Fibroblast of skin of right biceps (primary cell): ENCODE measurements around the gene ZNF839.
A peak's percentile ranks its signal among the peaks of the same experiment; 100 is the strongest.
"Not testable (repeated sequence)": the region's sequence is repeated elsewhere in the genome, so short reads cannot be mapped to it uniquely, and the experiment has no call there.

Experiments
- DNase-seq: peaks from one replicate; pipeline ENCODE4 v3.0.0-alpha.2; 2013

Gene ZNF839

GRCh38 chr14:102314242-102315011 is 5.1 kb upstream of the ZNF839 start:
- peak; percentile 76 for DNase-seq

DNA sequence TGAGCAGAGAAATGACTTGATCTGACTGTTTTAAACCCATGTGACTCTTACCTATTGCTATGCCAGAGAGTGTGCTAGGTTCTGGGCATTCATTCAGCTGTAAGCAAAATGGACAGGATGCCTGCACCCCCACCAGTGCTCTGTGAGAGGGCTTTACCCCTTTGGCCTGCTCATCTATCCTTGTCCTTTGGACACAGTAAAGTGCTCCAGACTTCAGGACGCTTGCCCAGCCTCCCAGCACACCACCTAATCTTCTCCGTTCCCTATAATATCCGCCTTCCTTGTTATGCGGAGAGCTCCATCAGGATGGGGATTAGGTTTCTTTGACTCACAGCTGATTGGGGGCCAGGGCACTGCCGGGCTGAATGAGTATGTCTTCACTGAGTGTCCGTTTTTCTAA is 4.4 kb upstream of the ZNF839 start:
- DNase-seq: no peak

- peak; percentile 81 for DNase-seq
Measured at GRCh38 chr14:102316338-102316742, 3.2 kb upstream of the ZNF839 start.

DNA sequence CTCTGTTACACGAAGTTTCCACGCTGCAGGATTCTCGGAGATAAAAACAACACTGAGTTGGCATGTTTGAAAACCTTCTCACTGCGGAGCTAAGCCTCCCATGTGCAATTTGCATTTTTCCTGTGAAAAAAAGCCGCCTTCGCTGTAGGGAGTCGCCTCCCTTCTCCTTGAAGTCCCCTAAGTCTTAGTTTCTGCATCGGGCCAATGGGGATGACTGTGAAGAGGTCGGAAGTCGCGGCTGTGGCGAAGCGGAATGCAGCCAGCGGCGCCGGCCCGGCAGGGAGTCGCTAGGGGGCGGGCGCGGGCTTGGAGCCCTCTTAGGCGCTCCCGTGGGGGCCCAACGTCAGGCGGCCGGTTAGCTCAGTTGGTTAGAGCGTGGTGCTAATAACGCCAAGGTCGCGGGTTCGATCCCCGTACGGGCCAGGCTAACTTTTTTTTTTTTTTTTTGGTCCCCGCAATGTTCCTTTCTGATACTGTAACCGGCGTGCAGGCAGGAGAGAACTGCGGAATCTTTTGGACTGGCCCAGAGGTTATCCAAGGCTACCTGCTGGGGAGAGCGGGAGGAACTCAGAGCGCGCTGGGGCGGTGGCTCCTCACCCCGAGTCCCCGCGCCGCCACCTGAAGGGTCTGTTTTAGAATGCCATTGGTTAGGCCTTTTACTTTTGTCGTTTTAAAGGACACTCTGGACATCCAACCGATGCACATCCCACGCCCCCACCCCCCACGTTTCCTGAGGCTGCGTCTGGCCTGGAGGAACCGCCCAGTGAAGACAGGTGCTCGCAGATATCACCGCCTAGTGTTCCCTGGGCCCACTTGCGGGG is 2.6 kb upstream of the ZNF839 start:
- peak; percentile 94 for DNase-seq

DNA sequence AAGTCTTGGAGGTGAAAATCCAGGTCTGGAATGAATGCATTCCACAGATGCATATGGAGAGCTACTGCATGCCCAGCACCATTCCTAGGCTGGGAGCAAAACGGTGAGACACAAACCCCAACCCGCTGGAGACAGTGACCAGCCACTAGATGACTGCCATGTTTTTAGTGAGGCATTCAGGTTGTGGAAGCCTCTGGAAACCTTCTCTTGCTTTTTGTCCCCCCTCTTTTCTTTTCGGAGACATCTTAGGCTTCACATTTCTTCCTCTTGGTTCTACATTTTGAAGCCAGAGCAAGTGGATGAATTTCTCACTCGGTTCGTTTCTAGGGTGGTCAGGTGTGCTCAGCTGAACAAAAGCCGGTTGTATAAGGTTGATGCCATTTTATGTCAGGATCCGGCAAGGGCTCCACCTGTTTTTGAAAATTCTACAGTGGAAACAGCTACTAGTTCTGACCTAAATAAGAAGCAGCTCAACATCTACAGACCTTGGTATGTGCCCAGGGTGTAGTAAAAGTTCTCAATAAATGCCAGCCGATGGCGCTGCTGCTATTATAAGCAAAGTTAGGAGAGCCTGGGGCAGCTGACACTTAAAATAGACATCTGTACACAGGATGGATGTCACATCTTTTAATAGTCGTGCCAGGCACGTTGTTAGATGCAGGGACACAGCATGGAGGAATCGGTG is 1.8 kb upstream of the ZNF839 start:
- DNase-seq: no peak

DNA sequence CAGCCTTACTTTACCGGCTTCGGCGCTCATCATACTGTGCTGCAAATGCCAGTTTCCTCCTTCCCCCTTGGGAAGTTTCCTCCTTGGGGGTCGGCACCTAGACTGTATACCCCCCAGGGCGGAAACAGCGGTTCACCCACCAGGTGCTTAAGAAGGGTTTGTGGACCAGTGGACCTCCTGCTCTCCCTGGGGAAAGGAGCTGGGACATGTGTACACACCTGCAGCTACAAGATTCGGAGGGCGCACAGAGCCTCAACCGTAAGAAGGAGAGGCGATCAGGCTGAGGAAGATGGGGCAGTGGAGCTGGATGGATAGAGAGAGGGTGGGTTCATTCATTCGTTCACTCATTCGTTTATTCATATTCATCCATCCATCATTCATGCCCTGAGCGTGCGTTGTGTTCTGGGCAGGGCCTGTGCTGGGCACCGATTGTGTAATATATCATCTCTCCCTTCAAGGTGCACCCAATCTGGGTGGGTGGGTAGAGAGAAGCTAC is 717 bp upstream of the ZNF839 start:
- no peak for DNase-seq

DNA sequence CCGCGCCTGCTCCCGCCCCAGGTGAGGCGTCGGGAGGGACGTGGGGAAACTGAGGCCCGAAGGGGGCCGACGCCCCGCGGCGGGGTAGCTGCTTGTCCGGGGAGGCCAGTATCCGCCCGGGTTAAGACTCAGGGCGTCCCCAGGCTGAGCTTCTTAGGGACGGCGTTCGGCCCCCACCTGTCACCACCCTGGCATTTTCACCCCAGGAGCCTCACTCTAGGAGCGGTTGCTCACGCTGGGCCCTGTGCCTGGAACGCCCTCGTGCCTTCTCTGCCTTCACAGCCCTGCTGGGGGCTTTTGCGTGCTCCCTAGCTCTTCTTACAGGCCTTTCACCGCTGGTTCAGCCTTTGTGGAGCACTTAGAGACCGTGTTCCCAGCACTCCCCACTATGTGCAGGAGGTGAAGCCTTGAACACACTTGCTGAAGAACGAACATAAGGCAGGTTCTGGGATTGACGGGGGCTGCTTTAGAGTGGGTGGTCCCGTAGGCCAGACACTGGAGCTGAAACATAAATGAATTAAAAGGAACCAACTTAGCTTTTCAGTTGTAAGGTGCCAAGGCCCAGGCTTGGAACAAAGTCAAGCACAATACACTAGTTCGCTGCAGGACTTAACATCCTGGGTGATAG is 601 bp downstream of the ZNF839 start:
- DNase-seq: peak; percentile 48

DNA sequence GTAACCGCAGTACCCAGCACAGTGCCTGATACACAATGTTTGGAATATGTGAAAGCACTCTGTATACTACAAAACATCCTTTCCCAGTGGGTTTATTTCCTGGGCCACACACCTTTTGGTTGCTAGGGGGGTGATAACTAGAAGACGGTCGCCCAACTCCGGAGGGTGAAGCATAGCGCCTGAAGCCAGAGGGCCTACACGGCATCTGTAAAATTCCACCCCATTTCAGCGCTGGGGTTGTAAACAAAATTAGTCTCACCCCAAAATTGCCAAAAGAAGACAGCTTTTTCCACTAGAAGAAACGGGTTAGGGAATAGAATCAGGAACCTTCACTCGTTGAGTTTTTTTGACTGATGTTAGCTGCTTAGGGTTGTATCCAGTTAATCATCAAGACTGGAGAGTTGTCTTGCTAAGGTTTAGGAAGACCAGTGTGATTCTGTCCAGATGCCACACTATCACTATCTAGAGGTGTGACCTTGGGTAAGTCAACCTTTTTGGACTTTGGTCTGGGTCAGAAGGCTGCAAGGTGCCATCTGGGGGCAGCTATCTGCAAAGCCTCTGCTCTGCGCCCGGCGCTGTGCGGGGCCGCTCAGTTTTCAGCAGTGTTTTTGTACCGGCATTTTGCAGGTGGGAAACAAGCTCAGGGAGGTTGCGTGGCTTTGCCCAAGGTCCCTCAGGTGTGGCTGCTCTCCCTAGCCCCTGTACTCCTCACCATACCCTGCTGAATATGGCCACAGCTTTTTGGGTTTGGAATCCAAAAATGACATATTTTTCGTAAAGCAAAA is 1.3 kb downstream of the ZNF839 start:
- DNase-seq: no peak

DNA sequence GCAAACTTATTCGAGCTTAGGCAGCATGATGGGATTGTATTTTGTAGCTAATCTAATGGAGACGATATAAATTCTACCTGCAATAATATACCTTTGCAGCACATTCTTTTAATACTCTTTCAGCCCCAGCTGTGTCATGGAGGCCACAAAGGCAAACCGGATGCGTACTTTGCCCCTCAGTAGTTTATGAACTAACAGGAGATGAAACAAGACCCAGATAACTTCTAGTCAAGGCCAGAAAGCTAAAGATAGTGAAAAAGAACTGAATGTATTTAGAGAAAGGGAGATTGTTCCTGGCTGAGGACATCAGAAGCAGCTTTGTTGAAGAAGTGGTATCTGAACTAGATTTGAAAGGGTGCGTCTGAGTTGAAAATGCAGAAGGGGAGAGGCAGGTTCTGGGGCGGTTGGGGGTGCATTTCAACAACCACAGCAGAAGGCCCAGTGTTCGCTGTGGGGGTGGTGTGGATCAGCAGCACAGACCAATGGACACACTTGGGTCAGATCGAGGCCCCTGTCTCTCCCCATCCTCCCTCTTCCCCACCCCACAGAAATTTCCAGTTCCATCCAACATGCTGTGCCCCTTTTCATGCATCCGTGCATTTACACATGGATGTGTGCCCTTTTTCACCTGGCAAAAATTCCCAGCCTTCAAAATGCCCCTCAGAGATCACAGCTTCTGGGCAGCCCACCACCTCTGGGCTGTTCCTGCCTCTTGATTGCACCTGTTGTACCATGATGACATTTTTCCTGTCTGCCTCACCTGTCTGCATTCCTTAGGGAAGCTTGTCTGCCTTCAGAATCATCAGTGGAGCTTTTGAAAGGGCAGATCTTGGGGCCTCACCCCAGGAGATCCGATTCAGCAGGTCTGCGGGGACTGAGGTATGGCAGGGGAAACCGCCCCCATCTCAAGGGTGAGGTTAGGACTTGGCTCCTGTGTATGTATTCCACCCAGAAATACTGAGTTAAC is 2.2 kb downstream of the ZNF839 start:
- no peak for DNase-seq

- peak; percentile 78 for DNase-seq
Measured at GRCh38 chr14:102323102-102323501, 3.6 kb downstream of the ZNF839 start.

DNA sequence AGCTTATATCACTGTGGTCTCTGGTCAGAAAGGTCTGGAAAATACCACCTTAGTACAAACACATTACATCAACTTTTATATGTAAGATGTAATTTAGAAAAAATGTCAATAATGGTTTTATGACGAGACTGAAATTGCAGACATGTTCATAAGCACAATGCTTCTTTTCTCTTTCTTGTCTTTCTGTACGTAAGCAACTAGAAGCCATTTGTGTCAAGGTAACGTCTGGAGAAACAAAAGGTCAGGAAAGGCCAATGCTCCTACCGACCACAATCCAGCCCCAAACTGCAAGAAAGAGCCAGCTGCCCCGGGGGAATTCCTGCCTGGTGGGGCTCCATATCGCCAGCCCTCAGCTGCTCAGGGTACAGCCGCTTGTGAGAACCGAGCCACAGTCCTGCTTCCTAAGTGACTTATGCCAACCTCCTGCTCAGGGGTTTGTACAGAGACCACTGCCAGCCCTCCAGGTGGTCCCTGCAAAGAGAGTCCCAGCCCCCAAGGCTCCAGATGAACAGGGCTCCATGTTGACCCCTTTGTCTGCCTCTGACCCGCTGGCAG is 6.3 kb downstream of the ZNF839 start:
- DNase-seq: no peak

- no peak for DNase-seq
Measured at GRCh38 chr14:102326583-102326982, 7.0 kb downstream of the ZNF839 start.

DNA sequence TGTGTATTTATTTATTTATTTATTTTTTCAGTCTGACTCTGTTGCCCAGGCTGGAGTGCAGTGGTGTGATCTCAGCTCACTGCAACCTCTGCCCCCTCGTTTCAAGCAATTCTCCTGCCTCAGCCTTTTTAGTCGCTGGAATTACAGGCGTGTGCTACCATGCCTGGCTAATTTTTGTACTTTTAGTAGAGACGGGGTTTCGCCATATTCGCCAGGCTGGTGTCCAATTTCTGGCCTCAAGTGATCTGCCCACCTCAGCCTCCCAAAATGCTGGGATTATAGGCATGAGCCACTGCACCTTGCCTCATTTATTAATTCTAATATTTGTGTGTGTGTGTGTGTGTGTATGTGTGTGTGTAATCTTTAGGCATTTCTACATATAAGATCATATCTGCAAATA is 9.8 kb downstream of the ZNF839 start:
- not testable (repeated sequence) for DNase-seq

DNA sequence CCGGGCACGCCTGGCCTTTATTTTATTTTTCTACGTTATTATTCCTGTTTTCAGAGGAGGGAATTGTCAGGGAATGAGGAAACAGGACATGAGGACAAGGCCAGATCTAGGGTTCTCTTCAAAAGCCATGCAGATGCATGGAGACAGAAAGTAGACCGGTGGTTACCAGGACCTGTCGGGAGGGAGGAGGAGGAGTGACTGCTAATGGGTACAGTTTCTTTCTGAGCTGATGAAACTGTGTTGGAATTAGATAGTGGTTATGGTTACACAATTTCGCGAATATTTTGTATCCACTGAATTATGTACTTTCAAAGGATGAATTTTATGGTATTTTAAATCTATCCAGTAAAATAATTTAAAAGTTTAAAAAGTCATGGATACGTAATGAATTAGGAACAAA is 11.3 kb downstream of the ZNF839 start:
- DNase-seq: no peak

GRCh38 chr14:102333390-102333789 is 13.8 kb downstream of the ZNF839 start:
- no peak for DNase-seq

DNA sequence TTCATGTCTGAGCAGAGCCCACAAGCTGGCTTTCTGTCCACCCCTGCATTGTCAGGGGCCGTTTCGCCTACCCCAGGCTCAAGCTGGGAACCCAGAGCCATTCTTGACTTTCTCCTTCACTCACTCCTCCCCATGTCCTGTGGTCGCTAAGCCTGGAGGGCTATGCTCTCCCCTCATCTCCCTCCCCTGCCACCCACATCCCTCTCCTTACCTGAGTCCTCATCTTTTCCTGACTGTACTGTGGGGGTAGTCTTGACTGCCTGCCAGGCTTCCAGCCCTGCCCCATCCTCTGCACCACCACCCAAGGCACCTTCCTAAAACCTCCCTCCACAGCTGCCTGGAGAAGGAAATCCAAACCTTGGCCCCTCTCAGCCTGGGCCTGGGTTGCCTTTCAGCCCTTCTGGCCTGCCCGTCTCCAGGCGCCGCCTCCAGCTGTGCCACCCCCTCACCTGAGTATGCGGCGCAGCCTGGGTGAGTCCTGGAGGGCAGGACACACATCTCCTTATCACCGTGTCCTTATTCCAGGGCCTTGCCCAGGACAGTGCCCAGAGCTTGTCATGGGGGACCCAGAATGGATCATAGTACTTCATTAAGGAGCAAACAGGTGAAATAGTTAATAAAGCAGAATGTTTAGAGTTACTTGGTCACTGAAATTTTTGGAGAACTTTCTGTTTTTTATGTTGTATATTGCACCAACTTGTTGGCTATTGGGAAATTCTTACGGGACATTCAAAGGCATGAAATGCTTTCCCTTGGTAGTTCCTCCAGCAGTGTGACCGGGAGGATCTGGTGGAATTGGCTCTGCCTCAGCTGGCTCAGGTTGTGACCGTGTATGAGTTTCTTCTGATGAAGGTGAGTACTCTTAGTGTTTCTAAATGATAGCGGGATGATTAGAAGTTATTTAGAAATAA is 14.5 kb downstream of the ZNF839 start:
- DNase-seq: no peak

DNA sequence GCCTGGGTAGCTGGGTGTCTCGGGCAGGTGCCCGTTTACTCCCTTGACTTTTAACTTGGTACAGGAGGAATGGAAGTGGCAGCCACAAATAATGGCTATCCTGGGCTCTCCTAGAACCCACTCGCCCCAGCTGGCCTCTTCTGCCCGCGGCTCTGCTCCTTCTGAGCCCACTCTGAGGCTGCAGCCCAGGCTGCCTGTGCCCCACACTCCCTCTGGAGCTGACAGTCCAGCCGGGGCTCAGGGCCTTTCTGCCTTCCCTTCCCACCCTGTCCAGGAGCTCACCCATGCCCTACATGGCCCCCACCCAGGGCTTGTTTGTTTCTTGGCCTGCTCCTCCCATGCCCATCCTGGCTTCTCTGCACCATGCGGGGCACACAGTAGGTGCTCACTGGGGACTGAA is 15.6 kb downstream of the ZNF839 start:
- DNase-seq: no peak

DNA sequence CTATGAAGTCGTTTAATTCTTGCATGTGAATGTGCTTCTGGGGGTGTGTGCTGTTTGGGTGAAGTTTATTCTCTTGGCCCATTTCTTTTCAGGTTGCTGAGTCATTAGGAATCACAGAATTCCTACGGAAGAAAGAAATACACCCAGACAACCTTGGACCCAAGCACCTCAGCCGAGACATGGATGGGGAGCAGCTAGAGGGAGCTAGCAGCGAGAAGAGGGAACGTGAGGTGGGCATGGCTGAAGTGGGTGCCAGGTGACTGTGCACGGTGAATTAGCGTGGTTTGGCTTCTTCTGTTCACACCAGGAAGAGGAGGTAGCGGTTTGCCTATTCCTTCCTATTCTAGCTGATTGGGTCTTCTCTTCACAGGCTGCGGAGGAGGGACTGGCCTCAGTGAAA is 19.2 kb downstream of the ZNF839 start:
- no peak for DNase-seq

DNA sequence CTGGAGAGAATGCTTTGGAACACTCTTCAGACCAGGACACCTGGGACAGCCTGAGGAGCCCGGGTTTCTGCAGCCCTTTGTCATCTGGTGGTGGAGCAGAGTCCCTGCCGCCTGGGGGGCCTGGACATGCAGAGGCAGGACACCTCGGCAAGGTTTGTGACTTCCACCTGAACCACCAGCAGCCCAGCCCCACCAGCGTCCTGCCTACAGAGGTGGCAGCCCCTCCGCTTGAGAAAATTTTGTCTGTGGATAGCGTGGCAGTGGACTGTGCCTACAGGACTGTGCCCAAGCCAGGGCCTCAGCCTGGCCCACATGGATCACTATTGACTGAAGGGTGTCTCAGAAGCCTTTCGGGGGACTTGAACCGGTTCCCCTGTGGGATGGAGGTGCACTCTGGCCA is 22.0 kb downstream of the ZNF839 start:
- no peak for DNase-seq

- DNase-seq: no peak
Measured at GRCh38 chr14:102342238-102342637, 22.7 kb downstream of the ZNF839 start.
